Measurements from ENCODE around the gene PTPRD.

Gene PTPRD

DNA sequence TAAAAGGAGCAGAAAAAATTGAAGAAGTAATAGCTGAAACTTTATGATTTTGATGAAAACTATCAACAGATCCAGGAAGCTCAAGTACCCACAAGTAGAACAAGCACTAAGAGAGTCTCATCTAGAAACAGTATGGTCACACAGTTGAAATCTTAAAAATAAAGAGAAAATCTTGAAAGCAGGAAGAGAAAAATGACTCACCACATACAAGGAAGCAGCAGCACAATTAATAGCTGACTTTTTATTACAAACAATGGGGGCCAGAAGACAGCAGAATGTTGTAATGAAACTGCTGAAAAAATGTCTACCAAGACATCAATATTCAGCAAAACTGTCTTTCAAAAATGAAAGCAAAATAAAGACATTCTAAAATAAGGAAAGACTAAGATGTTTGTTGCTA, 1704.9 kb downstream of the PTPRD start:
- DNase-seq (ENCODE audit: low spot score) = no peak
- TF ChIP-seq, protein P1, sequence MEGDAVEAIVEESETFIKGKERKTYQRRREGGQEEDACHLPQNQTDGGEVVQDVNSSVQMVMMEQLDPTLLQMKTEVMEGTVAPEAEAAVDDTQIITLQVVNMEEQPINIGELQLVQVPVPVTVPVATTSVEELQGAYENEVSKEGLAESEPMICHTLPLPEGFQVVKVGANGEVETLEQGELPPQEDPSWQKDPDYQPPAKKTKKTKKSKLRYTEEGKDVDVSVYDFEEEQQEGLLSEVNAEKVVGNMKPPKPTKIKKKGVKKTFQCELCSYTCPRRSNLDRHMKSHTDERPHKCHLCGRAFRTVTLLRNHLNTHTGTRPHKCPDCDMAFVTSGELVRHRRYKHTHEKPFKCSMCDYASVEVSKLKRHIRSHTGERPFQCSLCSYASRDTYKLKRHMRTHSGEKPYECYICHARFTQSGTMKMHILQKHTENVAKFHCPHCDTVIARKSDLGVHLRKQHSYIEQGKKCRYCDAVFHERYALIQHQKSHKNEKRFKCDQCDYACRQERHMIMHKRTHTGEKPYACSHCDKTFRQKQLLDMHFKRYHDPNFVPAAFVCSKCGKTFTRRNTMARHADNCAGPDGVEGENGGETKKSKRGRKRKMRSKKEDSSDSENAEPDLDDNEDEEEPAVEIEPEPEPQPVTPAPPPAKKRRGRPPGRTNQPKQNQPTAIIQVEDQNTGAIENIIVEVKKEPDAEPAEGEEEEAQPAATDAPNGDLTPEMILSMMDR (IDR thresholded peaks at IDR 0.05; ENCODE audit: extremely low read depth, missing control alignments) = no peak

DNA sequence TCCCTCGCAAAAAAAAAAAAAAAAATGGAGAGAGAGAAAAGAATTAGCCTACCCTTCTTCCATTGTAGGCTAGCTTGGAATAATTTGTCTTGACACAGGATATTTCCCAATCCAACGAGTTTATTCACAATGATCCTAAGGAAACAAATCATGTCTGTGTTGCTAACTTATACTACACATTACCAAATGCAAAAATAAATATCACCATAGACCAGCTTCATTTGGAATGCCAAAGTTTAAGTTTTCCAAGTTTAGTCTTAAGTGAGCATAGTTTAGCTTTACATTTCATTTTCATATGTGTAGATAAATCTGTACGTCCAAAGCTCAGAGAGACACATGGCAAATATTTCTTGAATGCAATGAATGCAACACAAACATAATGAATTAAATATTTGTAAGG, 1707.1 kb downstream of the PTPRD start:
- no peak for DNase-seq (ENCODE audit: low spot score)
- TF ChIP-seq, protein P1 (IDR thresholded peaks at IDR 0.05; ENCODE audit: extremely low read depth, missing control alignments) = no peak

DNA sequence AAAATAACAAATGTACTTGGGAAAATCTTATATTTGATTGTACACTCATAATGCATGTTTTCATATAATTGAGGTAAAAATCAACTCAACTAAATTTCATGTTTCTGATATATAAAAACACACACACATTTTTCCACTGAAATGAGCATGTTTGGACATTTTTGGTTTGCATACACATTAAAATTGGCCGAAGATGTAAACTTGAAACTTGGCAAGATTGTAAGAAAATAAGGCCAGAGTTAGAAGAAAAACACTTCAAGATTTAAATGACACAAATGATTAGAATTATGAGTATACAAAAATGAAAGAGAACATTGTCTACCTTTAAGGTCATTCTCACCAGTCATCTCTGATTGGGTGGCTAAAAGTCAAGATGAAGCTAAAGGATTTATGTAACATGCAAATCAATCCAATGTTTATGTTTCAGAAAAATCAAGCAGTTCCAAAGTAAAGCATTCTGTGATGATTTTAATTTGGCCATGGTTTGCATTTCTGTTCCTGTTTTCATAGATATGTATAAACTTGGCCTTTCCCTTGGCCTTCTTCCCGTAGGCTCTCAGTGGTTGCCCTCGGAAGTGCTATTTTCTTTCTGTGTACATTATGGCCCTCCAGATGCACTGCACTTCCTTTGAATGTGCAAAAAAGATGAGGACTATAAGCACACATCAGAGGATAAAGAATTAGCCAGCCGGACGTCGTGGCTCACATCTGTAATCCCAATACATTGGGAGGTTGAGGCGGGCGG, 1707.9 kb downstream of the PTPRD start:
- DNase-seq (ENCODE audit: low spot score) = no peak
- TF ChIP-seq, protein P1 (IDR thresholded peaks at IDR 0.05; ENCODE audit: extremely low read depth, missing control alignments) = no peak

DNA sequence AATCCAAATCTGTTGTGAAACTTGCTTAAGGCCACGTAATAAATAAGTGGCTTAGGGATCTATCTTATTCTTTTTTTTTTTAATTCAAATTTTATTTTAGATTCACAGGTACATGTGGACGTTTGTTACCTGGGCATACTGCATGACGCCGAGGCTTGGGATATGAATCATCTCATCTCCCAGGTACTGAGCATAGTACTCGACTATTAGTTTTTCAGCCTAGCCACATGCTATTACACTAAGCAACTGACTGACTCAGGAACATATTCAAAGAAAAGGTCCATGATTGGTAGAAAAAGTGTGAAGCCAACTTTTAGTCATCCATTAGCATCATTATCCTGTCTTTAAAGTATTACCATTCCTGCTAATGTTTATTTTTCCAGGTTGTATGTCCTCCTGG, 1709.7 kb downstream of the PTPRD start:
- TF ChIP-seq, protein P1 (IDR thresholded peaks at IDR 0.05; ENCODE audit: extremely low read depth, missing control alignments) = no peak
- no peak for DNase-seq (ENCODE audit: low spot score)

DNA sequence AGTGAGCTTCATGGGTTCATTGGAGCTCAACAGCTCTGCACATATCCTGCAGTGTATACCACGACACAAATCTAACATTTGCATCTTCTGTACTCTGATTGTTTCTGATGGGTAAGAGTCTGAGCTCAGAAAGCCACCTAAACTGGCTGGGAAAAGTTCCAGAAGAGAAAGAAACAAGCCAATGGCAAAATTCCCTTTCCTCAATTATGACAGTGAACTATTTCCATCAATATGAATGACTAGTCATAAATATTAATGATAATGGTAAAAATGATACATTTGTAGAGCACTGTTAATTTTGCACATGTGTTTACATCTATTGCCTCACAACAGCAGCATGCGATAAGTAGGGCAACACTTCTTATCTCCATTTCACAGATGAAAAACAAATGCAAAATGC, 1711.7 kb downstream of the PTPRD start:
- TF ChIP-seq, protein P1 (IDR thresholded peaks at IDR 0.05; ENCODE audit: extremely low read depth, missing control alignments) = no peak
- no peak for DNase-seq (ENCODE audit: low spot score)

DNA sequence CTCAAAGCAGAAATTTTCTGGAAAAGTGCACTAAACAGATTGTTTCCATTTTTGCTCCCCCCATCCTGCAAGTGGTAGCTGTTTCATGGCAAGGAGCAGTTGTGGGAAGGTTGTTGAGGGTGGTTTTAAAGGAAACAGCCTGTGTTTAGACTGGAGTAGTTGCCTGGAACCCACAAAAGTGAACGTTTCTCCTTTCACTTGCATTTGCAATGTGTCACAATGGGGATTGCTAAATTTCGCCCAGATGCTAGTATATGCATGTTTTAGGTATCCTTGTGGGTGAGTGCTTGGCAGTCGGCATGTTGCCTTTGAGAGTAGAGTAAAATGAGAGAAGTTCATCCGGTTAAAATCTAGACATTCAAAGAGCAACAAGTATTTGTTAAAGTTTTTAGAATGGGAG, 1713.3 kb downstream of the PTPRD start:
- DNase-seq (ENCODE audit: low spot score) = no peak
- TF ChIP-seq, protein P1 (IDR thresholded peaks at IDR 0.05; ENCODE audit: extremely low read depth, missing control alignments) = no peak

DNA sequence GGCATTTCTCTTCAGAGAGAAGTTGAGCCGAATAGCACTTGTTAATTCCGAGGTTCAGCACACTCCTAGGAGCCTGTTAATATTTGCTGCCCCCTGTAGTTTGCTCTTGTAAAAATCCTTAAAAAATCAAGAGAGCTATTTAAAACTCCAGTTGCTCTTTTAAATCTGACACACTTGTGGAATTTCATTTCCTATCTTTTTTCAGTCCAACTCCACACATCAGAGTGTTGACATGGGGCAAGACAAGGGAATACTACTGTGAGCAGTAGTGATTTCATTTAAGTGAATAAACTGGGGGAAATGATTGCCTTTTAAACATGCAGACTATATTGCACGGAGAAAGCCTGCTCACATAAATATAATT, 1717.0 kb downstream of the PTPRD start:
- TF ChIP-seq, protein P1 (IDR thresholded peaks at IDR 0.05; ENCODE audit: extremely low read depth, missing control alignments) = no peak
- peak; percentile 8 for DNase-seq (ENCODE audit: low spot score)

Measured in GM20000 (cell line).